GM12865 (cell line): ENCODE results near the gene SIRT1.

Source experiments
- DNase-seq: peaks from one replicate; pipeline ENCODE4 v3.0.0; 2010; ENCODE audit warnings: low read depth
- H3K4me3 ChIP-seq: 2 replicates; pipeline ENCODE4 v1.5.1; 2011; ENCODE audit warnings: mild to moderate bottlenecking, low read depth, low read length, control low read depth
- TF ChIP-seq, protein P1 (sequence below): IDR thresholded peaks from 2 replicates; pipeline ENCODE4 v1.5.1; 2011; ENCODE audit warnings: low read length, control low read depth, low read depth, inconsistent platforms; ENCODE audit not compliant: insufficient read depth; ENCODE audit errors: missing control alignments

The SIRT1 gene

DNA sequence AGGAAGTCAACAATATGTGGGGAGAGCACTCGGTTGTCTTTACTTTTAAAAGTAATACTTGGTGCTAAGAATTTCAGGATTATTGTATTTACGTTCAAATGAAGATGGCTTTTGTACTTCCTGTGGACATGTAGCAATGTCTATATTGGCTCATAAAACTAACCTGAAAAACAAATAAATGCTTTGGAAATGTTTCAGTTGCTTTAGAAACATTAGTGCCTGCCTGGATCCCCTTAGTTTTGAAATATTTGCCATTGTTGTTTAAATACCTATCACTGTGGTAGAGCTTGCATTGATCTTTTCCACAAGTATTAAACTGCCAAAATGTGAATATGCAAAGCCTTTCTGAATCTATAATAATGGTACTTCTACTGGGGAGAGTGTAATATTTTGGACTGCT lies 32.7 kb downstream of the SIRT1 start:
- no peak overlapping the region for H3K4me3 ChIP-seq
- DNase-seq = no peak
- TF ChIP-seq, protein P1, sequence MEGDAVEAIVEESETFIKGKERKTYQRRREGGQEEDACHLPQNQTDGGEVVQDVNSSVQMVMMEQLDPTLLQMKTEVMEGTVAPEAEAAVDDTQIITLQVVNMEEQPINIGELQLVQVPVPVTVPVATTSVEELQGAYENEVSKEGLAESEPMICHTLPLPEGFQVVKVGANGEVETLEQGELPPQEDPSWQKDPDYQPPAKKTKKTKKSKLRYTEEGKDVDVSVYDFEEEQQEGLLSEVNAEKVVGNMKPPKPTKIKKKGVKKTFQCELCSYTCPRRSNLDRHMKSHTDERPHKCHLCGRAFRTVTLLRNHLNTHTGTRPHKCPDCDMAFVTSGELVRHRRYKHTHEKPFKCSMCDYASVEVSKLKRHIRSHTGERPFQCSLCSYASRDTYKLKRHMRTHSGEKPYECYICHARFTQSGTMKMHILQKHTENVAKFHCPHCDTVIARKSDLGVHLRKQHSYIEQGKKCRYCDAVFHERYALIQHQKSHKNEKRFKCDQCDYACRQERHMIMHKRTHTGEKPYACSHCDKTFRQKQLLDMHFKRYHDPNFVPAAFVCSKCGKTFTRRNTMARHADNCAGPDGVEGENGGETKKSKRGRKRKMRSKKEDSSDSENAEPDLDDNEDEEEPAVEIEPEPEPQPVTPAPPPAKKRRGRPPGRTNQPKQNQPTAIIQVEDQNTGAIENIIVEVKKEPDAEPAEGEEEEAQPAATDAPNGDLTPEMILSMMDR = no peak

DNA sequence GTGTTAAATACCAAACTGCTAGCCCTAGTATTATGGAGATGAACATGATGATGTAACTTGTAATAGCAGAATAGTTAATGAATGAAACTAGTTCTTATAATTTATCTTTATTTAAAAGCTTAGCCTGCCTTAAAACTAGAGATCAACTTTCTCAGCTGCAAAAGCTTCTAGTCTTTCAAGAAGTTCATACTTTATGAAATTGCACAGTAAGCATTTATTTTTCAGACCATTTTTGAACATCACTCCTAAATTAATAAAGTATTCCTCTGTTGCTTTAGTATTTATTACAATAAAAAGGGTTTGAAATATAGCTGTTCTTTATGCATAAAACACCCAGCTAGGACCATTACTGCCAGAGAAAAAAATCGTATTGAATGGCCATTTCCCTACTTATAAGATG lies 33.2 kb downstream of the SIRT1 start:
- TF ChIP-seq, protein P1 = no peak
- no peak for DNase-seq

DNA sequence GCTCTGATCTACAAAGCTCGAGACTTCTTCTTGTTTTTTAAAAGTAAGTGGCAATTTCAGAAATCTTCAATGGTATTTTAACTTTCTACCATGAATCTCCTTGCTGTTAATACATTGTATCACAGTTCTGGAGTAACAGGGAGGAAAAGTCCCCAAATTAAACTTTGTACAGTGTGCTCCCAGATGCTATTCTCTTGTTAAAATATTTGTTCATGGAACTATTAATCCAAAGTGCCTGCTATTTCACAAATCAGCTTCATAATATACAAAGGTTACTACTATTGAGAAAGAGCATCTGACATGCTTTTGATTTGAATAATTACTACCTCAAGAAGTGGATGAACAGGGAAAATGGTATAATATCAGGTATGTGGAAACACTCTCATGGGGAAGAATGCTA lies 36.6 kb downstream of the SIRT1 start:
- H3K4me3 ChIP-seq = no peak overlapping the region
- no peak for DNase-seq
- TF ChIP-seq, protein P1 = no peak

More for the DNA sequence above, 33.2 kb downstream of the SIRT1 start:
- no peak overlapping the region for H3K4me3 ChIP-seq

DNA sequence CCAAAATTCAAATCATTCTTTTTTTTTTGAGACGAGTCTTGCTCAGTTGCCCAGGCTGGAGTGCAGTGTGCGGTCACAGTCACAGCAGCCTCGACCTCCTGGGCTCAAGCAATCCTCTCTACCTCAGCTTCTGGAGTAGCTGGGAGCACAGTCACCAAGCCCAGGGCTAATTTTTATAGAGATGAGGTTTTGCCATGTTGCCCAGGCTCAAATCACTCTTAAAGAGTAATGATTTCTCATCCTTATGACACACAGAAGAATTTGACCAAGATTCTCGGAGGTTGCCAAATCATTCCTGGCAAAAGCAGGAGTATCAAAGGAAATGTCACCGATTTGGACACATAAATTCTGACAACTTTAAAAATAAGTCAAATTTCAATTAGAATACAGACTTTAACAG lies 39.1 kb downstream of the SIRT1 start:
- H3K4me3 ChIP-seq = no peak overlapping the region
- TF ChIP-seq, protein P1 = no peak
- no peak for DNase-seq

DNA sequence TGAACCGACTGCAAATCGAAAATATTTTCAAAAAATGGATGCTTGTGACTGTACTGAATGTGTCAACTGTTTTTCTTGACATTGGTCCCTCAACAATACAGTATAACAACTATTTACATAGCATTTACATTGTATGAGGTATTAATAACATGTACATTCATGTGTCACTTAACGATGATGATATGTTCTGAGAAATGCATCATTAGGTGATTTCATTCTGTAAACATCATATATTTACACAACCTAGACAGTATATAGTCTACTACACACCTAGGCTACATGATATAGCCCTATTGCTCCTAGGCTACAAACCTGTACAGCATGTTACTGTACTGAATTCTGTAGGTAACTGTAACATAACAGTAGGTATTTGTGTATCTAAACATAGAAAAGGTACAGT lies 39.7 kb downstream of the SIRT1 start:
- H3K4me3 ChIP-seq = no peak overlapping the region
- no peak for DNase-seq
- TF ChIP-seq, protein P1 = no peak

DNA sequence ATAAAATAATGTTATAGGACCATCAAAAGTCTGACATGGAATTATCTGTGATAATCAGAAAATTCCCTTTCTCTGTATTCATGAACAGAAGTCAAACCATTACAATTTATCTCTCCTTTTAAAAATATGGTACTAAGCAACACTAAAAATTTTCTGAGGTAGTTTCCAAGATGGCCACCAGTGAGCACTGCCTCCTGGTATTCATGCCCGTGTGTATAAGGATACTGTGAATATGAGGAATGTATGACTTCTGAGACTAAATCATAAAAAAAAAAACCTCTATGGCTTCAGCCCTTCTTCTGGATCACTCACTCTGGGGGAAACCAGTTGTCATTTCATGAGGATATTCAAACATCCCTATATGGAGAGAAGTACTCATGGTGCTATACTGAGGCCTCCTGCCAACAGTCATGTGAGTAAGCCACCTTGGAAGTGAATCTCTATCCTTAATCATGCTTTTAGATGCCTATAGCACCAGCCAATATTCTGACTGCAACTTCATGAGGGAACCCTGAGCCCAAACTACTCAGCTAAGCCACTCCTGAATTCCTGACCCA lies 41.1 kb downstream of the SIRT1 start:
- TF ChIP-seq, protein P1 = no peak

DNA sequence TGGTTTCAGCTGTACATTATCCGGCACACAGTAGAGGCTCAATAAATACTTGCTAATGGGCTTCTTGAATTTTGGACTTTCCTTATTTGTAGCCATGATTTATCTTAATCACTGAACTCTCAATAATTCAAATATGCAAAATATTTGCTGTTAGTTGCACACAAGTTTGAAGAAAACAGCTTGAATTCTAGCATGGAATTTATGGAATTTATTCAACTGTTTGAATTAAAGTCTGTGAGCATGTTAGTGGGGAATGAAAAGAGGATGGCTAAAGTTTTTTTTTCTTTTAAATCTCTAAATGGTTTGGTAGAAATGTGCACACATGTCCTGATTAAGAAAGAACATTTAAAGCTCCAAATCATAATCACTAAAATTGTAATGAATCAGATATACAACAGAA lies 42.5 kb downstream of the SIRT1 start:
- DNase-seq = no peak
- no peak overlapping the region for H3K4me3 ChIP-seq
- TF ChIP-seq, protein P1 = no peak

More for the DNA sequence above, 41.1 kb downstream of the SIRT1 start:
- no peak overlapping the region for H3K4me3 ChIP-seq
- DNase-seq = no peak
